ENCODE measurements around the gene FMO3.

FMO3 gene

GRCh38 chr1:171116676-171117075, 26.0 kb downstream of the FMO3 start:
- no peak for TF ChIP-seq CTCF (conservative IDR thresholded peaks at IDR 0.05)
- H3K27ac ChIP-seq = no peak overlapping the region

GRCh38 chr1:171117085-171117484, 26.4 kb downstream of the FMO3 start:
- no peak for TF ChIP-seq CTCF (conservative IDR thresholded peaks at IDR 0.05)
- H3K27ac ChIP-seq = no peak overlapping the region

GRCh38 chr1:171119648-171120047, 28.9 kb downstream of the FMO3 start:
- TF ChIP-seq CTCF (conservative IDR thresholded peaks at IDR 0.05) = no peak
- no peak overlapping the region for H3K27ac ChIP-seq

GRCh38 chr1:171122299-171122698, 31.6 kb downstream of the FMO3 start:
- no peak for TF ChIP-seq CTCF (conservative IDR thresholded peaks at IDR 0.05)
- H3K27ac ChIP-seq = no peak overlapping the region

- no peak for TF ChIP-seq CTCF (conservative IDR thresholded peaks at IDR 0.05)
- no peak overlapping the region for H3K27ac ChIP-seq
Observed at GRCh38 chr1:171122893-171123292, 32.2 kb downstream of the FMO3 start.

- no peak for TF ChIP-seq CTCF (conservative IDR thresholded peaks at IDR 0.05)
- H3K27ac ChIP-seq = peak overlapping the region; percentile 34
Observed at GRCh38 chr1:171126504-171126903, 35.8 kb downstream of the FMO3 start.

- no peak for TF ChIP-seq CTCF (conservative IDR thresholded peaks at IDR 0.05)
- peak overlapping the region; percentile 34 for H3K27ac ChIP-seq
Observed at GRCh38 chr1:171127099-171127498, 36.4 kb downstream of the FMO3 start.

- no peak overlapping the region for H3K27ac ChIP-seq
- TF ChIP-seq CTCF (conservative IDR thresholded peaks at IDR 0.05) = no peak
Observed at GRCh38 chr1:171127501-171127900, 36.8 kb downstream of the FMO3 start.

Measured in VCaP (cell line).